NCI-H1417 (cell line): Measurements from ENCODE around the gene TXNDC5.
"Not testable (repeated sequence)": the region's sequence is repeated elsewhere in the genome, so short reads cannot be mapped to it uniquely, and the experiment has no call there.

ENCODE experiments used
- DNase-seq, 3 experiments: peaks; one replicate each; lab custom pipeline; 2025; lab: John Stamatoyannopoulos, UW

Gene TXNDC5

DNA sequence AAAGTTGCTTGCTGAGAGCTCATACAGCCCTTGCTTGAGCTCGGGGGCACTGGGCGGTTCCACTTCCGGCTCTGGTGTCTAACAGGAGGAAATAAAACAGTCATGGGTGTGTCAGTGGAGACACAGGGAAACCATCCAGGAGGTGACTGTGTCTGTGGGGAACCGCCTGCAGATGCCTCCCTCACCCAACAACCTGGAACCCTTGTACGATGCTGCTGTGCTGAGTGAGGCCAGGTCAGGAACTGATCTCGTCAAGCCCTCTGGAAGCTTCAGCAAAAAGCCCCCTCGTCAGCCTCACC lies 15.5 kb downstream of the TXNDC5 start:
- no peak for DNase-seq

DNA sequence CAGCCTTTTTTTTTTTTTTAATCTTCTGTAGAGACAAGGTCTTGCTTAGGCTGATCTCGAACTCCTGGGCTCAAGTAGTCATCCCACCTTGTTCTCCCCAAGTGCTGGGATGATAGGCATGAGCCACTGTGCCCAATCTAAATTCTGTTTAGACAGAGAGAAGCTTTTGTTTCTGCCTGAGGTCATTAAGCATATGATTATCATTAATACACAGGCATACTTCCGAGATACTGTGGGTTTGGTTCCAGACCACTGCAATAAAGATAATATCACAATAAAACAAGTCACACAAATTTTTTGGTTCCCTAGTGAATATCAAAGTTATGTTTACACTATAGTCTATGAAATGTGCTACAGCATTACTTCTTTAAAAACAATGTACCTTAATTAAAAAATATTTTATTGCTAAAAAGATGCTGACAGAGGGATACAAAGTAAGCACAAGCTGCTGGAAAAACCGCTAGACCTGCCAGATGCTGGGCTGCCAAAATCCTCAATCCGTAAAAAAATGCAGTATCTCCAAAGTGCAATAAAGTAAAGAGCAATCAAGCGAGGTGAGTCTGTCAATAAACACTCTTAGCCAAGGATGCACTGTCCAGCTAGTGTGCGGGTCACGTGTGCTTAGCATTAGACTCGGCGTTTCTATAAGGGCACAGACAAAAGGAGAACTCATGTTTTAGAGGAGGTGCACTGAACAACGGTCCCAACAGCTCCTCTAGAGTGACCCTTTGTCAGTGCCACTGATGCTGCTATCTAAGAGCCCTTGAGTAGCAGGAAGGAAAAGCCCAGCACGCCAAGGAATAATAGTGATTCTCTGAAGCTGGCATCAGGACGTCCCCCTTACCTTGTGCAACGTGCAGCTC lies 16.1 kb downstream of the TXNDC5 start:
- DNase-seq = no peak

DNA sequence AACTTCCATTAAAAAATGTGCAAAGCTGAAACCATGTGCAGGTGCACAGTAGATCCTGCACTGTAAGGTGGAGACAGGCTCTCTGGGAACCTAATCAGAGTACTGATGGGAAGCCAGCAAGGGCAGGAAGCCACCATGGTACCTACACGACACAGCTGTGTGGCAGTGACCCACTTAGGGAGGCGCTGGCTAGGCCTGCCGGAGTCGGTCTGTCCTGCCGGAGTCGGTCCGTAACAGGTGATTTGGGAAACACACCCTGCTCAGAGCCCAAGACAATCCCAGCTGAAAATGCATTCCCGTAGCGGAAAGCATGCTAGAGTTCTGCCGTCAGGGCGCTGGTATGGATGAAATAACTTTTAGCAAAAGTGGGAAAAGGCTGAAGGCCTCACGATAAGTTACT lies 17.2 kb downstream of the TXNDC5 start:
- no peak for DNase-seq

DNA sequence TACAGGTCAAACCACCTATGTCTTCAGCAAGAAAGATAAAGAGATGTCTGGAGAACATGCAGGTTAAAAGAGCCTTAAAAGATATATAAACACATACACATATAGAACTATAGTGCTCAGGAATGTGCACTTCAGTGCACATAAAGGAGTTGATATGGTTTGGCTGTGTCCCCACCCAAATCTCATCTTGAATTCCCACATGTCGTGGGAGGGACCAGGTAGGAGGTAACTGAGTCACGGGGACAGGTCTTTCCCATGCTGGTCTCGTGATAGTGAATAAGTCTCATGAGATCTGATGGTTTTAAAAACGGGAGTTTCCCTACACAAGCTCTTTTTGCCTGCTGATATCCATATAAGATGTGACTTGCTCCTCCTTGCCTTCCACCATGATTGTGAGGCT lies 18.2 kb downstream of the TXNDC5 start:
- not testable (repeated sequence) for DNase-seq

DNA sequence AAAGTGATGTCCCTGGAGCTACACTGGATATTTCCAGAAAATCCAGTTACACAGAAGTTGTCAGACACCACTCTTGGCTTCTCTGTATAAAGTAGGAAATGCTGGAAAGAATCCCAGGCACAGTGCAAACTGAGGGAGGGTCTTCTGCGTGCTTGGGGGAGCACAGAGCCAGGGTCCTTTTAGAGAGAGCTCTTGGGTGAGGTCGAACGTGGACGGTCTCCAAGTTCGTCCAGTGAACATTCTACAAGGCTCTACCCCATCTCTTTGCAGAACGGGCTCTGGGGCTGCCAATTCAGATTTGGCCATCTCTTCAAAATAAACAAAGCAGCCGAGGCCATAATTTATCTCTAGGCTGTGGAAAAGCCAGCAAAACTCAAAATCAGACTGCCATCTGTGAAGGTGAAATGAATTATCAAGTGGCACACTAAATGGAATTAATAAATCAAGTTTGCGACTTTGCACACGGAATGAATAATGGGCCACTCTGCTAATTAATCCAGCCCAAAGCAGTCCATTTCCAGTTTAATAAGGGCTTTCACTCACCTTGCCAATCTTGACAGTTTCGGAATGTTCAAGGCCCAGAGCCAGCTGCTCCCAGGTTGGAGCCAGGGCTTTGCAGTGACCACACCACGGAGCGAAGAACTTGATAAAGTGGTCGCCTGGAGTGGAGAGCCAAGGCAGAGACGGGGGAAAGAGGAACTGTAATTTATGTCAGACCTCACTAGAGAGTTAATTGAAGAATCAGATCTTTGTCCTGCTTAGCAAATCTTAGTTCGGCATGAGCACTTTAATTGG lies 19.3 kb downstream of the TXNDC5 start:
- peak in 1 of 3 experiments; percentile 2 for DNase-seq

DNA sequence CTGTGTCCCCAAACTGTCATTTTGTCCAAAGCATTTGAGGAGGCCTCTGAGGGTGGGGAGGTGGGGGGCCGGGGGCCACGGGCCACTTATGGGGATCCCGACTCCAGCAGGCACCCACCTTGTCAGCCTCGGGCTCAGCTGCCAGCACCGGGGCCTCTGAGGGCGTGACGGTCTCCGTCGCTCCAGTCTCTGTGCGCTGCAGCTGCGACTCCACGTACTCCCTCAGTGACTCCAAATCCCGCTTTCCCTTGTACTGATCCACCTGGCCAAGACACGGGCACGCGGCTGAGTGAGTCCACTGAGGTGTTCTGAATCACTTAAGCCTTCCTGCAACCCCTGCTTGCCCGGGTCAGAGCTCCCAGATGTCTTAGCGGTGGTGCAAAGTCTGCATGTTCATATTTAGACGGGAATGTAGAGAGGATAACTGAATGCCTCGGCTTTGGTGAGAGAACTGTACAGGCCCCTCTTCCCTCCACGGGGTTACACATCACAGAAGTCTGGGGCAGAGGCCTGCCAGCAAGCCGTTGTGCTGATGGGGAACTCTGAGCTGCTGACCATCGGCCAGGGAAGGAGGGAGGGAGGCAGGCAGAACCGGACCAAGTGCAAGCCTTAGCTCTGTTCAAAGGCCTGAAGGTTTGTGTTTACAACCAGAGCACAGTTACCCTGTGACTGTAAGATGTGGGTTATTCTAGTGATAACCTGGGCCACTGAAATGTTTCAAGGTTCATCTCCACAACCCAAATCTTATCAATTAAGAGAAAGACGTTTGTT lies 21.8 kb downstream of the TXNDC5 start:
- no peak for DNase-seq

DNA sequence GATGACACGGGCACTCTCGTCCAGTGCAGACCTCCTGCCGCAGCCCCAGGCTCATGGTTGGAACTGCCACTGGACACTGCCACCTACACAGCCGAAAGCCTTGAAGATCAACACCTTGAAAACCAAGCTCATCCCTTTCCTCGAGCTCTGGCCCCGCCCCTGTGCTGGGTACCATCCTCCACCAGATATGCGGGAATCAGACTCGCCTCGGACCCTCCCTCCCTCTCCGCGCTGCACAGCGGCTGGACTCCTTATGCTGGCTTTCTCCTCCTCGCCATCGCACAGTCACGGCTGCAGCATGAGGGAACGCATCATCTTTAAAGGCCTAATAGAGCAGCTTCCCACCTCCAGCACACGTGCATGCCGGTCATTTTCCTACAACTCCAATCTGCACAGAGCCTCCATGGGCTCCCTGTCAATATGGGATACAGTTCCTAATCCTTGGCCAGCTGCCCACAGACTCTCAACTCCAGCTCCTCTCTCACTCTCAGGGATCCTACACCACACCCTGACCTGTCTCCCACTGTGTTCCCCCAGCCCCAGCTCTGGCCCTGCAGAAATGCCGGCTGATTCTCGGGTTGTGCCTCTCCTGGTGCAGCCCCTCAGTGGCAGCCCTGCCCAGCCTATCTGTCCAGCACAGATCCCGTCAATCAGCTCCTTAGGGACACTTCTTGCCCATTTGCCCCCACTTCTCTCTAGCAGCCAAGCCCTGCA lies 23.2 kb downstream of the TXNDC5 start:
- DNase-seq = no peak

DNA sequence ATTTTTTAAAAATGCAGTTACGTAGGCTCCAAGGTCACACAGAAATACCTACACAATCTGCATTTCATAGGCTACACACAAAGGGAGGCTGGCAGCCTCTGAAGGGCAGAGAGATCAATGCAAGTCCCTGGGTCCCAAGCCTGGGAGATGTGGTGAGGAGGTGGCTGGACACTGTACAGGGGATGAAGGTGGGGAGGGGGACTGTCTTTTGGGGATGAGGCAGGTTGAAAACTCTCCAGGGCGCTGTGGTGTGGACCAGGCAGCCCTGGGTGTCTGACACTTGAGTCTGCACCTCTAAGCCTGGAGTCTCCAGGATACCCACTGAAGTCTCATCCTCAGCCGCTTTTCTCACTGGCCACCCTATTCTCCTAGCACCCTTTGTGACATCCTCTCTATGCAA lies 24.5 kb downstream of the TXNDC5 start:
- DNase-seq = no peak

DNA sequence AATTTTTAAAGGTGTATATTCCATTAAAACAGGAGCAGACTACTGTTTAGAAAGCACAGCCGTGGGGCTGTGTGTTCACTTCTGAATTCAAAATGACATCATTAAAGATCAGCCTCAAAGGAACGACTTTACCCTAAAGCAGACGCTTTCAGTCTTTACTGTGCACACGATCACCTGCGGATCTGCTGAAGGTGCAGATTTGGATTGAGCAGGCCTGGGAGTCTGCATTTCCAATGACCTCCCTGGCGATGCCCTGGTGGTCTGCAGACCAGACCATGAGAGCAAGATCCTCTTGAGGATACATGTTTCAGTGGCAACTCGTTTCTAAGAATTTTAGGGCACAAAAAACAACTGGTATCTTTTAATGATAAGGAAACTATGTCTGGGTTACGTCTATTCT lies 27.2 kb downstream of the TXNDC5 start:
- DNase-seq = no peak

DNA sequence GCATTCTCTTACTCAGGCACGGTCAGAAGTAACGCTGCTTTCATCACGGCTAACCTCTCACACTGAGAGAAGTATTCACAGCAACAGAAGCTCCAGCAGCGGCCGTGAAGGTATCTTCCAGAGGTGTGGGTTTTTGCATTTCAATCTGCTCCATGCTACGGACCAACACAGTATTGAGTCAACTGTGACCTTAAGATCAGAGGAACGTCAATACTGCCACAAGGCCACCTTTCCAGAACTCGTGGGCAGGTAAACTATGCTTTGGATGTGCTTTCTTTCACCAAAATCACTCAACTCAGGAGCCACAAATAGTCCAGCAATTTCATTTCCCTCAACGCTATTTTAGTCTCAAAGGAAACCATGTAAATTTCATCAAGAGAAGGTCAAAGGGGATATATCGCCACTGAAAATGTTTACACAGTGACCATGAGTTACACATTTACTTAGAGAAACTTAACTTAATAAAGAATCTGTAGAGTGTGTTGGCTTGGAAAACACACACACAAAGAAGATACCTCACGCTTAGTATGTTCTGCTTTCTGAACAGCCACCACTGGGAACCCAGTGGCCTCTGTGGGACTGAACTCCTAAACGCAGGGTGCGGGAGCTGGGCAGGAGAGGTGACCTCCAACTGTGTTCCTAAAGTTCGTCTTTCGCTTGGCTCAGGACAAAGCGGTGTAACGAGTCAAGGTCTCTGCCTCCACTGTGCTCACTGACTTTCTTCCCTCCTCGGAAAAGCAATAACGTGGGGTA lies 27.9 kb downstream of the TXNDC5 start:
- DNase-seq = no peak

DNA sequence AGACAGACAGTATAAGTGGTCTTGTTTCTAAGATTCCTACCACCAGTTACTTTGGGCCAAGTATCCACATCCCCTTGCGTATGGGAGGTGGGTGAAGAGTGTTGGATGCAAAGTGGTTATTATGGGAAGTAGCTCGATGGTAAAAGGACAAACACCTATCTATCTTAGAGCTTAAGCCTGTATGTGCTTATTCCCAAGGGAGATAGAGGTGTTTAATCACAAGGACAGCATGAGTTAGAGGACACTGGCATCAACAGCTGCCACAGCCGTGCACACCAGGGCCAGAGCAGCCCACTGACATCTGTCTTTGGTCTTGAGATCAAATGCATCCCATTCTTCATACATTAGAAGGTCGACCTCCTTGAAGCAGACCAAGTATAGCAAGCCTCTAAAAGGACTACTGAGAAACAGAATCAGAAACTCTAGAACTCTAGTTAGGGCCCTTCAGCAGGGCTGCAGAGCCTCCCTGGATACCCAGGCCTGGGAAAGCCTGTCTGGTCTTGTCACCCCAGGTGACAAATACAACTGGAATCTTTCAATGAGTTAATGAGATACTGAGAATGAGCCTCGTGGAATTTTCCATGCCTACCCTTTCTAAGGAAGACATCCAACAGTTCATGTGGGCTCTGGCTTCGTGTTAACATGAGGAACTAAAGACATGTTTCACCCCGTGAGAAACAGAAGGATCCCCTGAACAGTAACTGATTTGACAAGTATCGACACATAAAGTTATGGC lies 28.7 kb downstream of the TXNDC5 start:
- DNase-seq = peak in 1 of 3 experiments; percentile 28

DNA sequence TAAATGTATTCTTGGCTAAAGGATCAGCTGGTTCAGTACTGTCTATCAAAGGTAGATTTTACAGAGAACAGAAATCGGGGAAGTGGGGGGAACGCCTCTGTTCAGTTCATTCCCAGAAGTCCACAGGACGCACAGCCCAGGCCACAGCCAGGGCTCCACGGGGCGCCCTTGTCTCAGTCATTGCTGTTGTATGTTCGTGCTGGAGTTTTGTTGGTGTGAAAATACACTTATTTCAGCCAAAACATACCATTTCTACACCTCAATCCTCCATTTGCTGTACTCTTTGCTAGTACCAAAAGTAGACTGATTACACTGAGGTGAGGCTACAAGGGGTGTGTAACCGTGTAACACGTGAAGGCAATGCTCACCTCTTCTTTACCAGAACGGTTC lies 29.9 kb downstream of the TXNDC5 start:
- no peak for DNase-seq

DNA sequence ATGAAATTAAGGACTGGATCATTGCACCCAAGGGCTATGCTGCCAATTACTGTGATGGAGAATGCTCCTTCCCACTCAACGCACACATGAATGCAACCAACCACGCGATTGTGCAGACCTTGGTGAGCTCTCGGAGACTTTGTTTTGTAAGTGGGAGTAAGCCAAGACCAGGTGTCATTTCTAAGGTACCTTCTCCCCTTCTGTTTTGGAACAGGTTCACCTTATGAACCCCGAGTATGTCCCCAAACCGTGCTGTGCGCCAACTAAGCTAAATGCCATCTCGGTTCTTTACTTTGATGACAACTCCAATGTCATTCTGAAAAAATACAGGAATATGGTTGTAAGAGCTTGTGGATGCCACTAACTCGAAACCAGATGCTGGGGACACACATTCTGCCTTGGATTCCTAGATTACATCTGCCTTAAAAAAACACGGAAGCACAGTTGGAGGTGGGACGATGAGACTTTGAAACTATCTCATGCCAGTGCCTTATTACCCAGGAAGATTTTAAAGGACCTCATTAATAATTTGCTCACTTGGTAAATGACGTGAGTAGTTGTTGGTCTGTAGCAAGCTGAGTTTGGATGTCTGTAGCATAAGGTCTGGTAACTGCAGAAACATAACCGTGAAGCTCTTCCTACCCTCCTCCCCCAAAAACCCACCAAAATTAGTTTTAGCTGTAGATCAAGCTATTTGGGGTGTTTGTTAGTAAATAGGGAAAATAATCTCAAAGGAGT lies 30.4 kb downstream of the TXNDC5 start:
- no peak for DNase-seq

DNA sequence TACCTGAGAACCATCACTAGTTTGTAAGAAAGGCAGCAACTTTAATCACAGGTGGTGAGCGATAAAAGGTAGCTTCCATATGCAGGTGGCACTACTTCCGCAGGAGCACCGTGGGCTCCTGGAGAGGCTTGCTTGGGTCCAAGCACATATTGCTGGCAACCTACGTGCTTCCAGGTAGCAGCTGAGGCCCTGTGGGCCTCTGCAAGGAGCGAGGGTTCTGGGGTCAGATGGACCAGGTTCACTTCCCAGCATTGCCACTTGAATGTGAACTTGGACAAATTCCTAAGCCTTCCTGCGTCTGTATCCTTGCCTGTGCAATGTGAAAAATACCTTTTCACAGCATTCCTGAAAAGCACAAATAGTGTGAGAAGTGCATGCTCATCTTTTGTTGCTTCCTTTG lies 31.0 kb downstream of the TXNDC5 start:
- DNase-seq = no peak

DNA sequence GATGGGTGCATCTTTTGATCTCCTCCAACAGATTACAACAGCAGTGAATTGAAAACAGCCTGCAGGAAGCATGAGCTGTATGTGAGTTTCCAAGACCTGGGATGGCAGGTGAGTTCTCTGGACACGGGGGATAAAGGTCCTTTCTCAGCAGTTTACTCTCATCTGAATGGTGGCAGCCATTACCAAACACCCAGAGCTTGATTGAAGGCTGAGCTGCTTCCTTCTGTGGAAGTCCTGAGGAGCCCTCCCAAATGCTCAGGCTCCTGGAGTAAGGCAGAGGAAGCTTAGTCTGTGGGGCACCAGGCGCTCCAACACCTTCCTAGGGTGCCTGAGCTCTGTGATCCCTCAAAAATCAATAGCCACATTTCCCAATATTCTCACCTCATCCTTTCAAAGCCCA lies 31.5 kb downstream of the TXNDC5 start:
- no peak for DNase-seq

DNA sequence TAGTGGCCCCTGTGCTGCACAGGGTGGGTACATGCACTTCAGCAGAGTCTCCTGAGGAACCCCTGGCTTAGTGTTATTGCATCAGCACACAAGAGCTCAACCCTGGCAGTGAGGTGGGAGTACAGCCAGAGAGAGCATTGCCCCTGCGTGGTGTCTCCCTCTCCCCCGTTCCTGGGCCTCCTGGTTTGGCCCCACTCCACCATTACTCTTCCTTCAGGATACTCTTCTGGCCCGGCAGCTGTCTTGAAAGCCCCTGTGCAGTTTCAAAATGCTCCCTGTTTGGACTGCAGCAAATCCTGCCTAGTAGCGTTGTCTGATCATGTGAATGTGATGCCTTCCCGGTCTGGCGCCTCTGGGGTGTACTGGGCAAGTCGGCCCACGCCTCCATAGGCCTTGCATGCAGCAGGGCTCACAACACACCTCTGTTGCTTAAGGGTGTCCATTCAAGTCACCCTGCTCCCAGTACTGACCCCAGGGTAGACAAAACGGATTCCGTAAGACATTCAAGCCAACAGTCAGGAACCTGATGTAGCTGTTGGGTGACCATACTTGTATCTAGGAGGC lies 32.1 kb downstream of the TXNDC5 start:
- no peak for DNase-seq

DNA sequence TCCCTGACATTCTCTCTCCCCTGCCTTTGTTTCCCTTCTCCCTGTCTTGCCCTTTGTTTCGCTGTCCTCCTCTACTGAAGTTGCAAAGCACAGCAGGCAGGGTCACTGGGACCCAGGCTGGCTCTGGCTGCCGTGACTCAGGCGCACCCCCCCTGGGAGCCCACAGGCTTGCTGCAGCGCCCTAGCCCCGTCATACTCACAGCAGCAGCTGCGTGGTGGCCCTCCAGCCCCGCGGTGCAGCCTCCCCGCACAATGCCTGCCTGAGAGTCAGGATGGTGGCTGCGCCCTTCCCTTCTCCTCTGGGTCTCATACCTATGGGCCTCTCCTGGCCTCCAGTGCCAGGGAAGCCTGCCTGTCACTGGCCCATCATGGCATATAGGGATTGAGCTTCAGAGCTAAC lies 41.7 kb downstream of the TXNDC5 start:
- no peak for DNase-seq

DNA sequence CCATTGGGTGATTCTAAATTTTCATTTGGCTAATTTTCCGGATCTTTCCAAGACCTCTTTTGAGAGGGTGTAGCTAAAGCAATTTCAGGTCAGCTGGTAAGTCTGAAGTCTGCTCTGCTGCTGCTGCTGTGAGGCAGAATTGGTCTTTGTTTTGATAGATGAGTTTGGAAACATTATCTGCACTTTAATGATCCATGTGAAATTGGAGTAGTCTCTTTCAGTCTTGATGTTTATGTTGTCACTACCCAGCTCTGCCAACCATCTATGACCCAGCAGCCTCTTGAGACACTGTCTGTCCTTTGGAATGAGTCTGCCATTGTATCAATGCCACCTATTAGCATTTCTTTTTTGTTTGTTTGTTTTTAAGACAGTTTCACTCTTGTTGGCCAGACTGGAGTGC lies 44.1 kb downstream of the TXNDC5 start:
- DNase-seq = no peak

DNA sequence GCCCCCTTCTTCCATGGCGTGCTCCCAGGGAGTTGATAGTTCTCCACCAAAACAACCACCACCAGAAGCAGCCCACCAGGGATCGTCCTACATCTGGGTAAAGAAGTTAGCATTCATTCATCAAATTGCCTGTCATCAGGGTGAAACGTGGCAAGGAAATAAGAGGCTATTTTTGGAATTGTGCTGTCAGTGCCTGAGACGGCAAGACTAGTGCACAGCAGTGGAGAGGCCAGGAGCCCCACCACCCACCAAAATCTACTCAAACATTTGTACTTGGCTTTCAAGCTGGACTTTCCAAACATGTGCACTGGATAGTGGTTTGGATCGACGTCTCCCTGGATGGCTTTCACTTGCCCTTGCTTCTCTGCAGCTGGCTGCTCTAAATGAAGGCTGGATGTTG lies 44.8 kb downstream of the TXNDC5 start:
- DNase-seq = no peak

DNA sequence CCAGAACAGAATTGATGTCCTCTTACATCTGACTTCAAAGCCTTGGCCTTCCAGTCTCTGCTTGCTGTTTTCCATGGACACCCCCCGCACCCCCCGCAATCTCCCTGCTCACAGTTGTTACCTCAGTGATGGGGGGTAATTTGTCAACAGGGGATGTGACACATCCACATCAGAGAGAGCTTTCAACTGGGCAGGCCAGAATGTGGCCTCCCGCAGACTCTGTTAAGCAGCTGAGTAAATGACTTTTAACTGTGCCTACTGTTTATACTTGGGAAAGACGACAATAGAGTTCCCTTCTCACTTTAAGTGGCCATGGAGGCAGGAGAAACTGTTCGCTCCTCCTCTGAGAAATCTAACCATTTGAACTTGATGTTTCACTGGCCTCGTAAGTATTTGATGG lies 51.0 kb downstream of the TXNDC5 start:
- DNase-seq = peak in 1 of 3 experiments; percentile 16
